ENCODE data around the gene GC.
"Not testable (repeated sequence)": the region's sequence is repeated elsewhere in the genome, so short reads cannot be mapped to it uniquely, and the experiment has no call there.

The GC gene

DNA sequence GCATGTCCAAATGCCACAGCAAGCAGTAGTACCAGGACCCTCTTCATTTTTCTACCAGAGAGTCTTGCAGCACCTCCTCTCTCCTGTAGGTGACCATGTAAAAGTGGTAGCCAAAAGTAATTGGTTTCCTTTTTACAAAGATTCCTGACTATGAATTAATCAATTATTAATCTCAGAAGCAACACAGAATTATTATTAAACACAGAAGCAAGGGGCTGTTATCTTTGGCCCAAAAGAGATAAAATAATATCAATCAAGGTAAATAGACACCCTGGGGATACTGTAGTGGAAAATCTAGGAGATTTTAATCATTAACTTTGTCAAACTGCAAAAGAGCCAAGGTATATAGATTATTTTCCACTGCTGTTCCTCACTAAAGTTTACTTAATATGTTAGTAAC is at the start of gene GC:
Gene GC, minus strand, starts transcription at position 108 of the 400 bp plus-strand sequence. Its CDS starts 61 bp downstream, at position 47.
- DNase-seq: no peak

- no peak for DNase-seq
Measured at GRCh38 chr4:71833232-71833900, 49.5 kb upstream of the GC start.

GRCh38 chr4:71832049-71832448 is 48.2 kb upstream of the GC start:
- no peak for DNase-seq

DNA sequence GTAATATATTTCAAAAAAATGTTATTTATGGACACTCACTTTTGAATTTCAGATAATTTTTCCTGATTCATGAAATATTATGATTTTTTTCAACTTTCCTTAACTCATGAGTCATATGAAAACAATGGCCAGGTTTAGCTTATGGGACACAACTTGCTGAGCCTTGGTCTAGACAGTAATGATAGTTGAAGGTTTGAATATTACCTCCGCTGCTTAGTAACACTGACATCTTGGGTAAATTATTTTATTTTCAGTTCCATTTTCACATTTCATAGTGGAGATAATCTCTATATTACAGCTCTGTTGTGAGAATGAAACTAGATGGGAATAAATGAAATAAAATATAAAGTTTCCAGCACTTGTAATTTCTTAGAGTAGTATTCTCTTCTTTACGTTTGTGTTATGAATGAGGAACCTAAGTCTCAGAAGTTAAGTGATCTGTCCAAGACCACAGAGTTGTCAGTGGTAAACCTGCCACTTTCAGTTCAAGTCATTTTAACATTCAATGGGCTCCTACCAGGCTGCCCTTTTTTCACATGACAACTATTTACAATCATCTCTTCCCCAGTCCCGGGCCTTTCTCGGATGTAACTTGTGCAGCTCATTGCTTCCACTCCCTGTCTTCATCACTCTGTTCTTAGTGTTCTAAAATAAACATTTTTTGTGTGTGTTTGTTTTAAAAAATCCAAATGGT is 46.8 kb upstream of the GC start:
- no peak for DNase-seq

DNA sequence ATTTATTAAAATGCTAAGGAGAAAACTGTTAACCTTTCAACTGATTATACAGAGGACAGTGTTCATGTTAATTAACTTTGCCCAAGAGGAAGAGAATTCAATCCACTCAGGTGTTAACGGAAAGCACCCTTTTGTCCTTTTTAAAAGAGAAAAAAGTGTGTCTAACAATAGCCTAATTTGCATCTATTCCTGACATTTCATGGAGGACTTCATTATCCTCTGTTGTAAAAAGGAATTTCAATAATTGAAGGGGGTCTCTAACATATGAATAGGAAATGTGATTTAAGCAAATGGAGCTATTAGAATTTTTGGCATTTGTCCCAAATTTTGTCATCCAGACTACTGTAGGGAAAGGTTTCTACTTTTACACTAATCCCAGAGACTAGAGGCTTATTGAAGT is 44.6 kb upstream of the GC start:
- DNase-seq: no peak

DNA sequence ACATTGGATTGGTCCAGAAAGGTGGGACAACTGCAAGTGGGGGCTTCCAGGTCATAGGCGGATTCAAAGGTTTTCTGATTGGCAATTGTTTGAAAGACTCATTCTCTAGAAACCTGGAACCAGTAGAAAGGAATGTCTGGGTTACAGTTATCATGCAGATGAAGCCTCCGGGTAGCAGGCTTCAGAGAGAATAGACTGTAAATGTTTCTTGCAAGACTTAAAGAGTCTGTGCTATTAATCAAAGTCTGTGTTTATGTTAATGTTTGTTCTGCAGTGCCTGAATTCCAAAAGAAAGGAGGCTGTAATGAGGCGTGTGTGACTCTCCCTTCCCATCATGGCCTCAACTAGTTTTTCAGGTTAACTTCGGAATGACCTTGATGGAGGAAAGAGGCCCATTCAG is 43.9 kb upstream of the GC start:
- no peak for DNase-seq

DNA sequence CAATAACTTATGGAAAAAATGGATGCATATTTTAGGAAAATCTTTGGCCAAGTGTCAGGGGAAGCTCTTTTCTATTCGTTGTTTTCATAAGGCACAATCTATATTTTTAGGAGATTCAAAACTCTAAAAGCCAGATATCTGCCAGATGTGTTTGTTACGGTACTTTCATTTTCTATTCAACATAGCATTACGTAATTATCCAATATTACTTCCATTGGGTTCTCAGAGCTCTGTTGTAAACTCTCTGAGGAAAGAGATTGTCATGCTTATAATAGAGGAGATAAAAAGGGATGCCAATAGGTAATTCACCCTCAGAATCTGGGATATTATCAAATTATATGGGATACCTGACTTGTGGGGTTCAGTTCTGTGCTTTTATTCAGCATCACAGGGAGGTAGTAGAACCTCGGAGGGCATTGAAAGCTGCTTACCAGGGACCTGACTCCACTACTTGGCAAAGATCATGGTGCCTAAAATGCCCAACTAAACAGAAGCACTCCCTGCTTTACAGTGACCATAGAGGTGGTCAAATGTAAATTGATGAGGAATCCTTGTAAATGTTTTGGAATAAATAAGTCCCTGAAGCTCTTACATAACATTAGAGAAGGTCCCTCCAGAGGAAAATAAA is 32.9 kb upstream of the GC start:
- DNase-seq: no peak

- no peak for DNase-seq
Measured at GRCh38 chr4:71814433-71814832, 30.6 kb upstream of the GC start.

- DNase-seq: not testable (repeated sequence)
Measured at GRCh38 chr4:71809805-71810204, 25.9 kb upstream of the GC start.

DNA sequence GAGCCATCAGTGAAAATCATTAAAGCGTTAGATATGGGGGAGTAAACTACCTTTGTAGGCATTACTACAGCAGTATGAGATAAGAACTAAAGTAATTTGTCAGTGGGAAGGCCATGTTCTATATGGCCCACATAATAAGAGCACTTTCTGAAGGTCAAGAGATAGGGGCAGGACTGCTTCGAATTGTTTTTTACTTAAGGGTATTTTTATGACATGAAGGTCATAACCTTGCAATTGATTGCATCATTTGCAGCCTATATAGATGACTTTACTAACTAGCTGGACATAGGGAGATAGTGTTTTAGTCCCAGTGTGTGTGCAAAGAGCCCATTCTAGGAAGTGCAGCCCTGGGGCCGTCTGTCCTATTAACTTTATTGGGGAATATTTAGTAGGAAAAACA is 23.6 kb upstream of the GC start:
- no peak for DNase-seq

DNA sequence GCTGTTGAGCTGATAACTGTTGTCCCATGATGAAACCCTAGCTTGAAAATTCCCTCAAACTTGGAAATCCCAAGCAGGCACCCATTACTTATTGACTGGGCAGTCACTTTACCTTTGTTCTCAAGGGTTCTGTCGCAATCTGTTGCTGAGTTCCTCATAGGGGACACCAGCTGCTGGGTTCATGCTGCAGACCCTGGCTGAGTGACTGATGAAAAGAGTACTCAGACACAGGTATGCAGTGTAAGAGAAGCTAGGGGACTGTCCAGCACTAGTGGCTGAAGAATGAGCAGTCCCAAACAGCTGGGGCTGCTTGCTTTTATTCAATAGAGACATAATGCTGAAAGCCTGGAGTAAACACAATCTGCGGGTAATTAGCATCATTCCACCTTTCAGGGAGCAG is 21.4 kb upstream of the GC start:
- DNase-seq: not testable (repeated sequence)

DNA sequence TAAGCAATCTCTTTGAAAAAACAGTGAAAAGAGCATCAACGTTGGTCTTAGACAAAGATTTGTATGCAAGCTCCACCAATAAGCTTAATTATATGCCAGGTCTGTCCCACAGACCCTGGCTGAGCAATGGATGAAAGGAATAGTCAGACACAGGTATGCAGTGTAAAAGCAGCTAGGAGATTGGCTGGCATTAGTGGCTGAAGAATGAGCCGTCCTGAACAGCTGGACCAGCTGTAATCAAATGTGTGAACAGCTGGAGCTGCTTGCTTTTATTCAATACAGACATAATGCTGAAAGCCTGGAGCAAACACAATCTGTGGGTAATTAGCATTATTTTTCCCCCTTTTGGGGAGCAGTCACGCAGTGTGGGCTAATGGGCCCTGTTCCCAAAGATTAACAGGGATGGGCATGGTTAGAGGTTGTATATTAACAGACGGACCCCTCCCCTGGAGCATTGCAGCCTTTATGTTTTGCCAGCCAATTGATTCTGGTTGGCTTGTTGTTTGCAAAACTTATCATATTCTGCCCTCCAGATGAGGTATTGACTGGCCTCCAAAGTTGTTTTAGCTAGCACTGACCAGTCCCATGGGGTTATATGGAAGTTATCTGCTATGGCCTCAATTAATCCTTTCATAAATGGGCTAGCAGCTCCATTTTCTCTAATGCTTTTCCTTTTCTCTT is 20.3 kb upstream of the GC start:
- DNase-seq: not testable (repeated sequence)

- no peak for DNase-seq
Measured at GRCh38 chr4:71785959-71786358, 2.1 kb upstream of the GC start.

GRCh38 chr4:71784569-71785197 is 804 bp upstream of the GC start:
- DNase-seq: no peak

DNA sequence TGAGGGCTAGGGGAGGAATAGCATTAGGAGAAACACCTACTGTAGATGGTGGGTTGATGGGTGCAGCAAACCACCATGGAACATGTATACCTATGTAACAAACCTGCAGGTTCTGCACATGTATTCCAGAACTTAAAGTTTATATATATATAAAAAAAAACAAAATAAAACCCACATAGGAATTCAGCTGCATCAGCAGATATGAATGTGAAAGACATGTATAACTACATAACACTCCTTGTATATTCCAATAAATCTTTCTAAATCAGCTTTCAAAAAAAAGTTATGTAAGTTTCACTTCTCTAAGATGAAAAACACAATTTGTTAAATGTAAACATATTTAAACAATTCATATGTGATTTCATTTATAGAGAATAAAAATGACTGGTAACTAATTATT is 6.0 kb downstream of the GC start:
- DNase-seq: no peak

DNA sequence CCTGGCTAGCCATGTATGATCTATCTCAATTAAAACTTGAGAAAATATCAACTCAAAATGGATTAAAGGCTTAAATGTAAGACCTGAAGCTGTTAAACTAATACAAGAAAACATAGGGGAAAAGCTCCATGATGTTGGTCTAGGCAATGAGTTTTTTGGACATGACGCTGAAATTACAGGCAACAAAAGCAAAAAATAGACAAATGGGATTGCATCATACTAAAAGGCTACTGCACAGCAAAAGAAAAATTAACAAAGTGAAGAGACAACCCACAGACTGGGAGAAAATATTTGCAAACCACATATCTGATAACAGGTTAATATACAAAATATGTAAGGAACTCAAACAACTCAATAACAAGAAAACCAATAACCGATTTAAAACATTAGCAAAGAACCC is 8.4 kb downstream of the GC start:
- no peak for DNase-seq

DNA sequence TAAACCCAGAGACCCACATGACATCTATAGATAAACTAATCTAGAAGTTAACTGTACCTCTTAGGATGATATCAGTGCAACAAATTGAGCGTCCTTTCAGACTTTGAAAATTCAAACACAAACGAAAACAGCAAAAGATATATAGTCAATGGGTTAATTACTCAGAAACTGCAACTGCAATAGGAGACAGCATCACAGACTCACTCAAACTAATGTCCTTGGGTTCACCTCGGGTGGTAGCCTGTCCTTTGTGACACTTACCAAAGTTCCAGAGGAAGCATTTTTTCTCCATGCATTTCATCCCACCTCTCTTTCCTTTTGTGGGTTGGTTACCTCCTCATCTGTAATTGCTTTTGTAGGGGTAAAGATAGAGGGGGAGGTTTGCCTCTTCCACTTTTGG is 9.7 kb downstream of the GC start:
- DNase-seq: no peak

GRCh38 chr4:71773004-71773403 is 10.9 kb downstream of the GC start:
- no peak for DNase-seq

- no peak for DNase-seq
Measured at GRCh38 chr4:71772592-71772991, 11.3 kb downstream of the GC start.

DNA sequence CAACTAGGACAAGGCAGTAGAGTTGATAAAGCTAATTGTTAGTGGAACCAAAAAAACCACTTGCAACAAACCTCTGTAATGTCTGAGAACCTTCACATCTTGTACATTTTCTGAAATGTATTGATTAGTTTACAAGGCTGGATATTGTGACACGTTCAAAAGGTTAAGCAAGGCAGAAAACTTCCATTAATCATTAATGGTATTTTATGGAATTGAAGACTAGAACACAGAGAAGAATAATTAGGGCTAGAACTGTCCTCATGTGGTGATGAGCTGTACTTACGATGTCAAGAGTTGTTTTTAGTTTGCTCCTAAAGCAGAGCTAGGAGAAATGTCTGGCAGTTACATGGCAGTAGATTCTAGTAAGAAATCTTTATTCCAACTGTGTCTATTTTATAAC is 12.3 kb downstream of the GC start:
- DNase-seq: no peak

DNA sequence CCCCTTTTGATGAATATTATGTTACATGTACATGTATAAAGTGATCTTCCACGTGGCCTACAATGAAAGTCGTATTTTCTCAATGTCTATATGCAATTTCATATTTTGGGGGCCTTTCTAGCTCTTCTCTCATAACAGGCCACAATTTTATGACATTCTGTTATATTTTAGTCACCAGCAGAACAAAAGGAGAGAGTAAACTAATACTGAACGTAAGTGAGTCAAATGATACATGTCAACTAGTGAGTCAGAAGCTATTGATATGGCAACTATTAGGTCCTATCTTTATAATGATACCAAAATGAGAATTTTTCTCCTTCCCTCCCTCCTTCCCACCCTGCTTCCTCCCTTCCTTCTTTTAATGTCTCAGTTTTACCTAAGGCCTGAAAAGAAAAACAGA is 14.4 kb downstream of the GC start:
- DNase-seq: no peak

- DNase-seq: no peak
Measured at GRCh38 chr4:71768123-71768522, 15.8 kb downstream of the GC start.

DNA sequence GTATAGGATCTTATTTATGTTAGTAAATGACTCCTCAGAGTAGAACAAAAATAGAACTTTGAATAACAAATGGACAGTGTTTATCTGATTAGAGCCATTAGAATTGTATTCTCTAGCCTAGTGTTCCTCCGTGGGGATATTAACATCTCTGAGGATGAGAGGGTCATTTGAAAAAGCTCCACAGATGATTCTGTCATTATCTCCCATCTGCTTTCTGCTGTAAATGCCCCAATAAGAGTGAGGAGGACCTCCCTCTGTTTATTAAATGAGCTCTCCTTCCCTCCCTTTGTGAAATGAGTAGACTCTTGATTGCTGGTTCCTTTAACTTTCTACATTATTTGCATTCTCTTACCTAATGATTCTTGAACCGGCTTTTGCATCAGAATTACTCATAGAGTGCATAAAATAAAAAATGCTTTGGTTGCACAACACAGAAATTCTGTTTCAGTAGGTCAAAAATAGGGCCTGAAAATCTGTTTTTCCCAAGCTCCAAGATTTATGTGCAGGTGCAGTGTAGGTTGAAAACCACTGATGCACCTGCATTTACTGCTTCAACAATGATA is 18.0 kb downstream of the GC start:
- no peak for DNase-seq
